ENCODE data around the gene SLC10A7. TPM values are rescaled to one million over a fixed set of nuclear protein-coding genes. Genes with fewer than 3 reads are reported as not detected.

Gene SLC10A7
- total RNA-seq, 1 donor from 2014 or later, result 6.1 TPM

DNA sequence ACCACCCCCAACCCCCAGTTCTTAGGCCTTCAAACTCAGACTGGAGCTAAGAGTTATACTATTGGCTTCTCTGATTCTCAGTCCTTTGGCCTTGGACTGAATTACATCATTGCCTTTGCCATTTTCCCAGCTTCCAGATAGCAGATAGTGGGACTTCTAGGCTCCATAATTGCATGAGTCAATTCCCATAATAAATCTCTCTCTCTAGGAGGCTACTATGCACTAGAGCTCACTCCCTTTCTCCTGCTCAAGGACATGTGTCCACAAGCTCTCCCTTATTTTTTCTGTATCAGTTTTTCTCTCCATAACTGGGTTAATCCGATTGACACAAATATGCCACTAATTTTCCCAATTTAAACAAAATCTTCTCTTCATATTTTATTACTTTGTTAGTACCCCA, 204.0 kb downstream of the SLC10A7 start:
- TF ChIP-seq, protein P1, sequence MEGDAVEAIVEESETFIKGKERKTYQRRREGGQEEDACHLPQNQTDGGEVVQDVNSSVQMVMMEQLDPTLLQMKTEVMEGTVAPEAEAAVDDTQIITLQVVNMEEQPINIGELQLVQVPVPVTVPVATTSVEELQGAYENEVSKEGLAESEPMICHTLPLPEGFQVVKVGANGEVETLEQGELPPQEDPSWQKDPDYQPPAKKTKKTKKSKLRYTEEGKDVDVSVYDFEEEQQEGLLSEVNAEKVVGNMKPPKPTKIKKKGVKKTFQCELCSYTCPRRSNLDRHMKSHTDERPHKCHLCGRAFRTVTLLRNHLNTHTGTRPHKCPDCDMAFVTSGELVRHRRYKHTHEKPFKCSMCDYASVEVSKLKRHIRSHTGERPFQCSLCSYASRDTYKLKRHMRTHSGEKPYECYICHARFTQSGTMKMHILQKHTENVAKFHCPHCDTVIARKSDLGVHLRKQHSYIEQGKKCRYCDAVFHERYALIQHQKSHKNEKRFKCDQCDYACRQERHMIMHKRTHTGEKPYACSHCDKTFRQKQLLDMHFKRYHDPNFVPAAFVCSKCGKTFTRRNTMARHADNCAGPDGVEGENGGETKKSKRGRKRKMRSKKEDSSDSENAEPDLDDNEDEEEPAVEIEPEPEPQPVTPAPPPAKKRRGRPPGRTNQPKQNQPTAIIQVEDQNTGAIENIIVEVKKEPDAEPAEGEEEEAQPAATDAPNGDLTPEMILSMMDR (IDR thresholded peaks at IDR 0.05; ENCODE audit: insufficient read depth, low read length, poor library complexity, severe bottlenecking), result no peak
- Histone ChIP-seq H3K4me3 (ENCODE audit: low read depth, low read length) (no peak overlapping the region), H3K36me3 (ENCODE audit: control insufficient read depth, insufficient read depth, low read length) (no peaks in the 10 kb centered on the region), H3K27me3 (ENCODE audit: control insufficient read depth, insufficient read depth, low read length) (no peaks in the 10 kb centered on the region)
- DNase-seq (ENCODE audit: low read depth), result no peak

DNA sequence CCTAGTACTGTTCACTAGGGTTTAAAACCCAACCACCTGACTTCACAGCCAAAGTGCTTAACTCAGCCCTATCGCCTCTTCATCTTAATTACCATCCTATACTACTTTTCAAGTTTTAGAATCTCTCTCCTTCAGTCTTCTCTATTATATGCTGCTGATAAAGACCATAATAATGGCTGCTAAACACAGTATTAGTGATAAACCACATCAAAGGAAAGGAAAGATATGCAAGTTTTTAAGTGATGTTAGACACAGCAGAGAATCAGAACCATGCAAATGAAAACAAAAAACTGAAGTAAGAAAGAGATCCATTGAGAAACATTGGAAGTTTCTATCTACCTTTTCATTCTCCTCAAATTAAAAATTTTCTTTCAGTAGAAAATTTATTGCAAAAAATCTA, 206.6 kb downstream of the SLC10A7 start:
- Histone ChIP-seq H3K27me3 (ENCODE audit: control insufficient read depth, insufficient read depth, low read length) (no peaks in the 10 kb centered on the region), H3K36me3 (ENCODE audit: control insufficient read depth, insufficient read depth, low read length) (no peaks in the 10 kb centered on the region), H3K4me3 (ENCODE audit: low read depth, low read length) (no peak overlapping the region)
- DNase-seq (ENCODE audit: low read depth), result no peak
- TF ChIP-seq, protein P1 (IDR thresholded peaks at IDR 0.05; ENCODE audit: insufficient read depth, low read length, poor library complexity, severe bottlenecking), result no peak

DNA sequence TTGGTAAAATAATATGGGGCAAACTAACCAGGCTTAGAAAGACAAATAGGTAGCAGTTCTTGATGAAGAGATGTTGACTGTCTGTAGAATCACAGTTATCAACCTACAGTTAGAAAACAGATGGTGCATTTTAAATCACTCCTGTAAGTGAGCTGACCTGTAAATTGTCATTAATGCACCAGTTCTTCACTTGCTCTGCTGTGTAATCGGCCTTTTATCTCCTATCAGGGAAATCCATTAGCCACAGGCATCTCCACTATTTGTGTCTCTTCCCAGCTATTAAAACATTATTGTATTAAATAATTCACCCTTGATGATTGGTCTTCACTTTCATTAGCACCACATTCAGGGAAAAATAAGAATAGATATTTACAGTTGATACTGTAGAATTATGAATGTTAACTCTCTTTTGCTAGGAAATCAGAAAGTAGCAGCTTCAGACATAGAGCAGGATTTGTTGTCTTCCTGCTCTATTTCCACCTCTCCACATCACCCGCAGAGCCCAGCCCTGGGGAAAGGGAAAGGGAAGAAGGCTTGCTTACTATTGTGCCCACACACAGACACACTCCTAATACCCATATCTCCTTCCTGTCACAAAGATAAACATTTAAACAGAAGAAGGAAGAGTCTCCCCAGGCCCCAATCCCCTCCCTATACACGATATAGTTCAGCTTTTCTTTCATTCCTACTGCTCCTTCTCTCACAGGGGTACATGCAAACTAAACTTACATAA, 210.3 kb downstream of the SLC10A7 start:
- Histone ChIP-seq H3K27me3 (ENCODE audit: control insufficient read depth, insufficient read depth, low read length) (no peaks in the 10 kb centered on the region), H3K4me3 (ENCODE audit: low read depth, low read length) (no peak overlapping the region), H3K36me3 (ENCODE audit: control insufficient read depth, insufficient read depth, low read length) (no peaks in the 10 kb centered on the region)
- no peak for DNase-seq (ENCODE audit: low read depth)
- TF ChIP-seq, protein P1 (IDR thresholded peaks at IDR 0.05; ENCODE audit: insufficient read depth, low read length, poor library complexity, severe bottlenecking), result no peak

DNA sequence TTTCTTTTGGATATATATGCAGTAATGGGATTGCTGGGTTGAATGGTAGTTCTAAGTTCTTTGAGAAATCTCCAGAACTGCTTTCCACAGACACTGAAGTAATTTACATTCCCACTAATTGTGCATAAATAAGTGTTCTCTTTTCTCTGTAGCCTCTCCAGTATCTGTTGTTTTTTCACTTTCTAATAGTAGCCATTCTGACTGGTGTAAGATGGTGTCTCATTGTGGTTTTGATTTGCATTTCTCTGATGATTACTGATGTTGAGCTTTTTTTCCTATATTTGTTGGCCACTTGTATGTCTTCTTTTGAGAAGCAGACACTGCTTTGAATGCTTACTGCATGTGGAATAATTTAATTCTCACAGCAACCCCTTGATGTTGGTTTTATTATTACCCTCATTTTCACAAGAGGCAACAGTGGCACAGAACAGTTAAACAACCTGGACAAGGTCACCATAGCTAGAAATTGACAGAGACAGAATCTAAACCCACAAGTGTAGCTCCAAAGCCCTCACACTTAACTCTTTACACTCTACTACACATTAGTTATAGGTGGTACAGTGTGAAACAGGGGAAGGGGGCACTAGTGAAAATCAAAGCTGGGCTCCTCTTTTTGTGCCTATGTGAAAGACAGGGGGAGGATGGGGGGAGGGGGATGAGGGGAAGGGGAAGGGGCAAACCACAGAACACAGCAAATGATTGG, 211.3 kb downstream of the SLC10A7 start:
- H3K36me3 ChIP-seq (ENCODE audit: control insufficient read depth, insufficient read depth, low read length), result no peaks in the 10 kb centered on the region
- no peaks in the 10 kb centered on the region for H3K27me3 ChIP-seq (ENCODE audit: control insufficient read depth, insufficient read depth, low read length)
- TF ChIP-seq, protein P1 (IDR thresholded peaks at IDR 0.05; ENCODE audit: insufficient read depth, low read length, poor library complexity, severe bottlenecking), result no peak
- DNase-seq (ENCODE audit: low read depth), result no peak
- H3K4me3 ChIP-seq (ENCODE audit: low read depth, low read length), result no peak overlapping the region

DNA sequence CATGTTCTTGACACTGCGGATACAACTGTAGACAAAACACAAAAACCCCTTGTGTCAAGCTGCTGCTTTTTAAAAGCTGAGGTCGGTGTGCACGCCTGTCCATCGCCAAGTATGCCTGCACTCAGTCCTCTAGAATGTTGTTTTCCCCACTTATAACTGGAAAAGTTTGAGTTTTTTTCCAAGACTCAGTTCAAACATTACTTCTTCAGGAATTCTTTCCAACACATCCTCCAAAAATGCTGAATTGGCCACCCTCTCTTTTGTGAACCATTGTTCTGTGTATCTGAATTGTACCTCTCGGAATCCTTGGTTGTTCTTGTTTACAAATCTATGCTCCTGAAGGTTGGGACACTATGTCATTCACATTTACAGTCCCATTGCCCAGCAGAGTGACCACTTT, 212.8 kb downstream of the SLC10A7 start:
- TF ChIP-seq, protein P1 (IDR thresholded peaks at IDR 0.05; ENCODE audit: insufficient read depth, low read length, poor library complexity, severe bottlenecking), result no peak
- no peak for DNase-seq (ENCODE audit: low read depth)
- Histone ChIP-seq H3K27me3 (ENCODE audit: control insufficient read depth, insufficient read depth, low read length) (no peaks in the 10 kb centered on the region), H3K4me3 (ENCODE audit: low read depth, low read length) (no peak overlapping the region), H3K36me3 (ENCODE audit: control insufficient read depth, insufficient read depth, low read length) (no peaks in the 10 kb centered on the region)

Measured in kidney epithelial cell (primary cell).